ENCODE measurements around the gene MED9.
"Not testable (repeated sequence)": the region's sequence is repeated elsewhere in the genome, so short reads cannot be mapped to it uniquely, and the experiment has no call there.

Gene MED9

GRCh38 chr17:17476865-17477467, at the start of gene MED9:
TSS of gene MED9 (plus strand) at chr17:17477000. CDS start at chr17:17477042, 42 bp downstream.
- peak; percentile 21 for DNase-seq (ENCODE audit: low read depth, low spot score)

GRCh38 chr17:17429222-17429621, 47.6 kb upstream of the MED9 start:
- ChIA-PET POLR2A (no interaction called here), CTCF (interaction anchor here (0.9 to 1.1 kb wide), 2 partner anchors 11 to 21 kb away, joined by 3 read pairs; no protein-coding TSS in a partner anchor)
- TF ChIP-seq CTCF (IDR thresholded peaks at IDR 0.05; ENCODE audit: insufficient read depth, low read length, missing control alignments) = no peak
- H3K4me3 ChIP-seq (ENCODE audit: low read depth, low read length) = no peak overlapping the region
- no peak for DNase-seq (ENCODE audit: low read depth, low spot score)

More at GRCh38 chr17:17476865-17477467, at the start of gene MED9:
- ChIA-PET CTCF (no interaction called here), POLR2A (interaction anchor here (0.7 kb wide), 1 partner anchor 19 kb away, joined by 3 read pairs; the partner anchor contains the start of gene RASD1)
- H3K4me3 ChIP-seq (ENCODE audit: low read depth, low read length) = peak within 1 kb of the TSS; percentile 94
- TF ChIP-seq CTCF (IDR thresholded peaks at IDR 0.05; ENCODE audit: insufficient read depth, low read length, missing control alignments) = no peak

- H3K4me3 ChIP-seq (ENCODE audit: low read depth, low read length); DNase-seq (ENCODE audit: low read depth, low spot score); CTCF ChIA-PET; POLR2A ChIA-PET: not testable (repeated sequence)
Measured at GRCh38 chr17:17430924-17431323, 45.9 kb upstream of the MED9 start.

GRCh38 chr17:17431605-17432004, 45.2 kb upstream of the MED9 start:
- POLR2A ChIA-PET = no interaction called here
- H3K4me3 ChIP-seq (ENCODE audit: low read depth, low read length) = no peak overlapping the region
- CTCF ChIA-PET = interaction anchor here (1.7 kb wide), 1 partner anchor 65 kb away, joined by 4 read pairs; the partner anchor contains the start of gene RASD1
- DNase-seq (ENCODE audit: low read depth, low spot score) = no peak
- no peak for TF ChIP-seq CTCF (IDR thresholded peaks at IDR 0.05; ENCODE audit: insufficient read depth, low read length, missing control alignments)

- POLR2A ChIA-PET = no interaction called here
- CTCF ChIA-PET = interaction anchor here (1.4 to 2.5 kb wide), 3 partner anchors 10 to 64 kb away, joined by 3 to 11 read pairs (median 4); partner anchors contain the start of gene RASD1
Measured at GRCh38 chr17:17433000-17433703, 43.6 kb upstream of the MED9 start.

GRCh38 chr17:17434477-17434876, 42.3 kb upstream of the MED9 start:
- CTCF ChIA-PET = interaction anchor here (0.9 to 2.5 kb wide), 5 partner anchors 11 to 69 kb away, joined by 3 to 13 read pairs (median 9); partner anchors contain the start of gene RASD1
- no peak overlapping the region for H3K4me3 ChIP-seq (ENCODE audit: low read depth, low read length)
- no peak for DNase-seq (ENCODE audit: low read depth, low spot score)
- TF ChIP-seq CTCF (IDR thresholded peaks at IDR 0.05; ENCODE audit: insufficient read depth, low read length, missing control alignments) = no peak
- POLR2A ChIA-PET = interaction anchor here (1.9 kb wide), 1 partner anchor 62 kb away, joined by 11 read pairs; the partner anchor contains the start of gene RASD1

More at GRCh38 chr17:17433000-17433703, 43.6 kb upstream of the MED9 start:
- no peak for TF ChIP-seq CTCF (IDR thresholded peaks at IDR 0.05; ENCODE audit: insufficient read depth, low read length, missing control alignments)
- no peak overlapping the region for H3K4me3 ChIP-seq (ENCODE audit: low read depth, low read length)
- DNase-seq (ENCODE audit: low read depth, low spot score) = no peak

All from AG04449 (cell line).